ENCODE measurements around the gene ZKSCAN3. TPM values are rescaled to one million over a fixed set of nuclear protein-coding genes. Genes with fewer than 3 reads are reported as not detected.

The ZKSCAN3 gene
- total and polyA plus RNA-seq, 10 of the 15 experiments (the other 5 are each of a cell fraction or from before 2014, with no cell fraction given) = 0.86 to 4.3 (median 3.1) TPM

- ChIA-PET RAD21 (ENCODE audit: unreplicated experiment) (interaction anchor here (1.0 kb wide), 1 partner anchor 40 kb away, joined by 3 read pairs; no protein-coding TSS in a partner anchor), CTCF (interaction anchor here (7.0 kb wide), 1 partner anchor 11 kb away, joined by 59 read pairs; no protein-coding TSS in a partner anchor), POLR2A (interaction anchor here (0.7 kb wide), 2 partner anchors 524 to 1210 kb away, joined by 6 to 7 read pairs; no protein-coding TSS in a partner anchor), SMC1A (ENCODE audit: uncharacterized antibody, unreplicated experiment) (interaction anchor here (1.0 to 6.3 kb wide), 3 partner anchors 10 to 147 kb away, joined by 3 to 30 read pairs (median 7); no protein-coding TSS in a partner anchor)
- in situ Hi-C loops (cut with MboI) (no loop called here), intact Hi-C loops (cut with micrococcal nuclease; ENCODE audit: unreplicated experiment) (loop anchor here (5.0 to 10.0 kb wide), 4 partner anchors 91 to 549 kb away; a partner anchor contains a TSS)
- Histone ChIP-seq H3K9me3 (replicated peaks; ENCODE audit: control insufficient read depth, insufficient read depth, low read length) (peaks cover 5% of the 10 kb centered on the region; the same call in 2 of the 3 replicates), H3K4me3 (peak overlapping the region; percentile 67; the same call in 1 of the 2 replicates), H3K4me1 (ENCODE audit: control insufficient read depth, insufficient read depth, low read length) (peaks cover 4% of the 10 kb centered on the region), H3K4me2 (ENCODE audit: control insufficient read depth, insufficient read depth) (peak overlapping the region; percentile 59), H3K9ac (ENCODE audit: control insufficient read depth, insufficient read depth, low read length) (no peak overlapping the region), H4K20me1 (ENCODE audit: control insufficient read depth, insufficient read depth) (no peaks in the 10 kb centered on the region), H3K36me3 (ENCODE audit: control insufficient read depth in 2 of 2, insufficient read depth in 2 of 2, low read length in 1 of 2) (peaks cover 2 to 16% of the 10 kb centered on the region in 2 experiments; a peak in 3 of 4 replicates), H3K27ac (ENCODE audit: control insufficient read depth, insufficient read depth) (no peak overlapping the region), H3K79me2 (ENCODE audit: control insufficient read depth, insufficient read depth, low read length) (peaks cover 64% of the 10 kb centered on the region), H3K27me3 (replicated peaks in 1 of 2; ENCODE audit: control insufficient read depth in 2 of 2, insufficient read depth in 2 of 2, low read length in 1 of 2) (no peaks in the 10 kb centered on the region), H2AFZ (ENCODE audit: control insufficient read depth, low read depth, low read length) (no peak overlapping the region)
- 94% methylated on average over 4 of the region's 4 CpGs for WGBS (ENCODE audit: insufficient coverage, insufficient replicate concordance, low lambda C conversion rate, missing lambda C conversion rate)
- FAIRE-seq (no peak), DNase-seq (ENCODE audit: low read depth, low spot score) (no peak), ATAC-seq (no peak)
- BruUV-seq (replicated peaks) = no TSS peak
- TF ChIP-seq EZH2 (IDR thresholded peaks at IDR 0.05; ENCODE audit: borderline replicate concordance, control insufficient read depth, low read depth, low read length) (no peak), GABPA (IDR thresholded peaks at IDR 0.05; ENCODE audit: low read depth) (no peak), SIN3A (IDR thresholded peaks at IDR 0.05; ENCODE audit: low read depth, low read length) (no peak), IRF4 (IDR thresholded peaks at IDR 0.05; ENCODE audit: low read depth, low read length) (no peak), POLR2AphosphoS2 (IDR thresholded peaks at IDR 0.05; ENCODE audit: low read depth, low read length) (no peak), MXI1 (IDR thresholded peaks at IDR 0.05; ENCODE audit: low read depth, low read length) (no peak), BACH1 (IDR thresholded peaks at IDR 0.05; ENCODE audit: borderline replicate concordance) (no peak), EGR1 (IDR thresholded peaks at IDR 0.05; ENCODE audit: borderline replicate concordance in 1 of 2, low read depth in 2 of 2, low read length in 2 of 2) (no peak), USF1 (IDR thresholded peaks at IDR 0.05; ENCODE audit: borderline replicate concordance, extremely low read length, insufficient read depth, low read depth, low read length) (no peak), ZNF687 (IDR thresholded peaks at IDR 0.05) (no peak), MEF2A (IDR thresholded peaks at IDR 0.05; ENCODE audit: insufficient read depth, low read depth, low read length) (no peak), ZBTB11 (CRISPR knock-in tag; IDR thresholded peaks at IDR 0.05) (no peak)
These were observed 46.2 kb downstream of the ZKSCAN3 start for GRCh38 chr6:28395918-28396317.

Data from GM12878 (cell line).